GM19351 (cell line): Measurements from ENCODE around the gene SURF4.
"Not testable (repeated sequence)": the region's sequence is repeated elsewhere in the genome, so short reads cannot be mapped to it uniquely, and the experiment has no call there.

Experiments used
- ATAC-seq: cut with Tn5 transposase; IDR thresholded peaks from one replicate; pipeline ENCODE4 v1.9.1; 2021; ENCODE audit warnings: mild to moderate bottlenecking, moderate library complexity; ENCODE audit not compliant: unreplicated experiment

The SURF4 gene

GRCh38 chr9:133335924-133336811 lies 39.7 kb downstream of the SURF4 start, which contains the start of gene SURF6:
Gene SURF6, minus strand, starts transcription at chr9:133336188. Its CDS starts 56 bp downstream, at chr9:133336132.
- ATAC-seq = peak; percentile 84

- not testable (repeated sequence) for ATAC-seq
These were observed 41.0 kb downstream of the SURF4 start for GRCh38 chr9:133334888-133335287.

GRCh38 chr9:133334161-133334560 lies 41.7 kb downstream of the SURF4 start:
- ATAC-seq = no peak

- ATAC-seq = no peak
These were observed 42.3 kb downstream of the SURF4 start for GRCh38 chr9:133333566-133333965.

GRCh38 chr9:133333011-133333410 lies 42.8 kb downstream of the SURF4 start:
- ATAC-seq = no peak

- no peak for ATAC-seq
These were observed 43.5 kb downstream of the SURF4 start for GRCh38 chr9:133332381-133332730.

GRCh38 chr9:133331641-133332380 lies 44.0 kb downstream of the SURF4 start:
- ATAC-seq = no peak

- ATAC-seq = no peak
These were observed 44.6 kb downstream of the SURF4 start for GRCh38 chr9:133331221-133331620.

GRCh38 chr9:133329306-133330156 lies 46.3 kb downstream of the SURF4 start:
- not testable (repeated sequence) for ATAC-seq

GRCh38 chr9:133327834-133328484 lies 47.9 kb downstream of the SURF4 start:
- no peak for ATAC-seq

GRCh38 chr9:133327021-133327420 lies 48.8 kb downstream of the SURF4 start:
- ATAC-seq = not testable (repeated sequence)

GRCh38 chr9:133323991-133324703 lies 51.7 kb downstream of the SURF4 start:
- ATAC-seq = no peak

GRCh38 chr9:133323211-133323610 lies 52.6 kb downstream of the SURF4 start:
- ATAC-seq = no peak

GRCh38 chr9:133322701-133323100 lies 53.2 kb downstream of the SURF4 start:
- ATAC-seq = no peak

GRCh38 chr9:133321411-133321935 lies 54.4 kb downstream of the SURF4 start:
- no peak for ATAC-seq

GRCh38 chr9:133320421-133320881 lies 55.4 kb downstream of the SURF4 start:
- ATAC-seq = no peak

- ATAC-seq = not testable (repeated sequence)
These were observed 58.3 kb downstream of the SURF4 start for GRCh38 chr9:133317551-133317950.

- ATAC-seq = no peak
These were observed 59.9 kb downstream of the SURF4 start for GRCh38 chr9:133315997-133316396.
